Measurements from ENCODE around the gene FGF21.
"Not testable (repeated sequence)": the region's sequence is repeated elsewhere in the genome, so short reads cannot be mapped to it uniquely, and the experiment has no call there.

The FGF21 gene, protein sequence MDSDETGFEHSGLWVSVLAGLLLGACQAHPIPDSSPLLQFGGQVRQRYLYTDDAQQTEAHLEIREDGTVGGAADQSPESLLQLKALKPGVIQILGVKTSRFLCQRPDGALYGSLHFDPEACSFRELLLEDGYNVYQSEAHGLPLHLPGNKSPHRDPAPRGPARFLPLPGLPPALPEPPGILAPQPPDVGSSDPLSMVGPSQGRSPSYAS

DNA sequence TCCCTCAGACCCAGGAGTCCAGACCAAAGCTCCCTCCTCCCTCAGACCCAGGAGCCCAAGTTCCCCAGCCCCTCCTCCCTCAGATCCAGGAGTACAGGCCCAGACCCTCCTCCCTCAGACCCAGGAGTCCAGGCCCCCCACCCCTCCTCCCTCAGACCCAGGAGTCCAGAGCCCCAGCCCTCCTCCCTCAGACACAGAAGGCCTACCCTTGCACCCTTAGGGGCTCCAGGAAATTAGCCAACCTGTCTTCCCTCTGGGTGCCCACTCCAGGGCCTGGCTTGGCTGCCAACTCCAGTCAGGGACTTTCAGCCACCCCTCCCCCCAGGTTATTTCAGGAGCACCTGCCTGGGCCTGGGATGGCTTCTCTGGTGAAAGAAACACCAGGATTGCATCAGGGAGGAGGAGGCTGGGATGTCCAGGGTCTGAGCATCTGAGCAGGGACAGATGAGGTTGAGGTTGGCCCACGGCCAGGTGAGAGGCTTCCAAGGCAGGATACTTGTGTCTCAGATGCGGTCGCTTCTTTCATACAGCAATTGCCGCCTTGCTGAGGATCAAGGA lies at the start of gene FGF21:
FGF21 (plus strand) TSS at position 441 of the 558 bp plus-strand sequence. CDS start 713 bp downstream, outside the sequence.
- FAIRE-seq (no peak), DNase-seq (ENCODE audit: insufficient read length, low spot score) (no peak)
- no peak for TF ChIP-seq POLR2A (IDR thresholded peaks at IDR 0.05; ENCODE audit: low read depth, low read length)

DNA sequence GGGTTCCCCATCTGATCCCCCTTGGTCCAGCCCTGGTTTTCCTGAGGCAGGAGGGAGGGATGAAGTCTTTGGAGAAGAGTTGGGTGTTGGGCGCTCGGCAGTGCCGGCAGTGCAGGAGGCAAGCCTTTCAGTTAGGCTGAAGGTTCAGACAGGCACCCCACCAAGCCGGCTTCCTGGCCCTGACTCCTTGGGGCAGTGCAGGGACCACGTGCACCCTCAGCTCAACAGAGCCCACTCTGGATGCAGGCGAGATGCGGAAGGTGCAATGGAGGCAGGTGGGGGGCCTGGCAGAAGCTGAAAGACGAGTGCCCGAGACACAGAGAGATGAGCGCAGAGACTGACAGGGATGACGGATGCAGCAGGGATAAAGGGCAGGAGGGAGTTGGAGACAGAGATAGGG lies 46.9 kb upstream of the FGF21 start:
- no peak for DNase-seq (ENCODE audit: insufficient read length, low spot score)
- no peak for TF ChIP-seq POLR2A (IDR thresholded peaks at IDR 0.05; ENCODE audit: low read depth, low read length)
- no peak for FAIRE-seq

DNA sequence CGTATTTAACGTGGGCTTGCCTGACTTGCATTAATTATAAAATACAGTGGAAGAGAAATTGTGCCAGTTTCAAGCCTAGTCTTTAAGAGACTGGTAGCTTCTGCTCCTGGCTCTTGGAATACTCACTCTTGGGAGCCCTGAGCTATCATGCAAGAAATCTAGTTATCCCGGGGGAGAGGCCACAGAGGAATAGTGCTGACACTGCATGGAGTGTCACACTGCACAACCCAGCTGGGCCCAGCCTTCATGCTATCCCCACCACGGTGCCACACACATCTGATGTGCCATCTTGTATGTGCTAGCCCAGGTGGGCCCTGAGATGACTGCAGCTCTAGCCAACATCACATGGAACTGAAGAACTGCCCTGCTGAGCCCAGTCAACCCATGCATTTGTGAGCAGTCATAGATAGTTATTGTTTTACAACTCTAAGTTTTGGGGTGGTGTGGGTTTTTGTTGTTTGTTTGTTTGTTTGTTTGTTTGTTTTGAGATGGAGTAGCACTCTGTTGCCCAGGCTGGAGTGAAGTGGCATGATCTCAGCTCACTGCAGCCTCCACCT lies 44.1 kb upstream of the FGF21 start:
- DNase-seq (ENCODE audit: insufficient read length, low spot score) = no peak
- TF ChIP-seq POLR2A (IDR thresholded peaks at IDR 0.05; ENCODE audit: low read depth, low read length) = no peak
- FAIRE-seq = no peak

DNA sequence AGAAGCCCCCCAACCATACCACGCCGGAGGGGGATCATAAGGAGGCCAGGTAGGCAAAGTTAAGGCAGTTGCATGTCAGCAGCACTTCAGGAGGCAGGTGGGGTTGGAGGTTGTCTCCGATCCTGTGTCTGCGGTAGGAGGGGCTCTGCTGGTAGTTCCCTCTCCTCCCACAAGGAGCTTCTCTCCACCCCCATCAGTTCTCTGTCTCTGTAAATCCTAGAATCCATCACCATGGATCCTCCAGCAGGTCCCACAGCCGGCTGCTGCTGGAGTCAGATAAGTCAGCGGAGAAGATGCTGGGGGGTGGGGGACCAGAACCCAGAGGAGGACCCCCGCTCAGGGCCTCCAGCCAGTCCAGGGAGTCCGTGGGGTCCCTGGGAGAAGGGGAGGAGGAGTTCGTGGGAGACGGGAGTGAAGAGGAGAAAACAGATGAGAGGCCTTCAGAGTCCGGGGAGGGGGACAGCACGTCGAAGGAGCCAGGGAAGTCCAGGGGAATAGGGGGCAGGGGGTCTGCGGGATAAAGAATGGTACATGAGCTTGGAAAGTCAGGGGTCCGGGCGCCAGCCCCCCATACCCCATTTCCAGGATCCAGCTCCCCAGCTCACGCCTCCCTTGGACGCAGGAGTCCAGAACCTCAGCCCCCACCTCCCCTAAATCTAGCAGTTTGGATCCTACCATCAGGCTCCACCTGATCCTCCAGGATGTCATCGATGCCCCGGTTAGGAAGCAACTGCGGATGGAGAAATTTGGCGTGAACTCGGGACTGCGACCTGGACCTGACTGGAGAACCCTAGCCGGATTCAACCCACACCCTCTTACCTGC lies 42.1 kb upstream of the FGF21 start:
- DNase-seq (ENCODE audit: insufficient read length, low spot score) = no peak
- no peak for FAIRE-seq
- no peak for TF ChIP-seq POLR2A (IDR thresholded peaks at IDR 0.05; ENCODE audit: low read depth, low read length)

DNA sequence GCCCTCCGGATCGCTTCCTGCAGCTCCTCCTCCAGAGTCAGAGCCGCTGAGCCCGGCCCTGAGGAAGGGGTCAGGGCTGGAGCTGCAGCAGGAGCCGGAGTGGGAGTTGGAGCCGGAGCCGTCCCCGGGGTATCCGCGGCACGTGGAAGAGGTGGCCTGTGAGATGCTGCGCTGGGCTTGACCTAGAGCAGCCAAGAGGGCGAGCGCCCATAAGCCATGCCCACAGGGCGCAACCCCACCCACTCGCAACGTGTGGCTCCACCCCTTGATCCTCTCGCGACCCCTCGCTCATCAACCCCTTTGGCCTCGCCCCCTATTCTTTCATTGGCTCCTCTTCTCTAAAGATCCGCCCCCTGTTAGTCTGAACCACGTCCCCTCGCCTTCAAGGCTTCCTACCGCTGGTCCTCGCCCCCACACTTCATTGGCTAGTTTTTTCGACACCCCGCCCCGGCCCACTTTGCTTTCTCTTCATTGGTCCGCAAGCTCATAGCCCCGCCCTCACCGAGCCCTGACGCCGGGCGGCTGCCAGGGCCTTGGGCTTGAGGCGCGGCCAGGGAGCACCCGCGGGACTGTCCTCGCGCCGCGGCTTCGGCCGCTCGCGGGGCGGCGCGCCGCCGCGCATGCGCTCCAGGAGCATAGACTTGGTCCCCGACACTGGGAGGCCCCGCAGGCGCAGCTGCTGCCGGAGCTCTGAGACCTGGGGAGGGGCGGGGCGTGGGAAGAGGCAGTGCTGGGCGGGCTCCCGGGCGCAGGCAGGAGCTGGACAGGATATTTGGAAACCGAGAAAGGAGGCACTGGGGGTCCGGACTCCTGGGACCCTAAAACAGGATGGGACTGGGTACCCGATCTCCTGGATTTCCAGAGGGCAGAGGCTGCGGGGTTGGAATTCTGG lies 41.2 kb upstream of the FGF21 start:
- peak; percentile 86 for FAIRE-seq
- TF ChIP-seq POLR2A (IDR thresholded peaks at IDR 0.05; ENCODE audit: low read depth, low read length) = peak; percentile 44; the same call in 1 of the 2 replicates
- peak; percentile 93 for DNase-seq (ENCODE audit: insufficient read length, low spot score)

DNA sequence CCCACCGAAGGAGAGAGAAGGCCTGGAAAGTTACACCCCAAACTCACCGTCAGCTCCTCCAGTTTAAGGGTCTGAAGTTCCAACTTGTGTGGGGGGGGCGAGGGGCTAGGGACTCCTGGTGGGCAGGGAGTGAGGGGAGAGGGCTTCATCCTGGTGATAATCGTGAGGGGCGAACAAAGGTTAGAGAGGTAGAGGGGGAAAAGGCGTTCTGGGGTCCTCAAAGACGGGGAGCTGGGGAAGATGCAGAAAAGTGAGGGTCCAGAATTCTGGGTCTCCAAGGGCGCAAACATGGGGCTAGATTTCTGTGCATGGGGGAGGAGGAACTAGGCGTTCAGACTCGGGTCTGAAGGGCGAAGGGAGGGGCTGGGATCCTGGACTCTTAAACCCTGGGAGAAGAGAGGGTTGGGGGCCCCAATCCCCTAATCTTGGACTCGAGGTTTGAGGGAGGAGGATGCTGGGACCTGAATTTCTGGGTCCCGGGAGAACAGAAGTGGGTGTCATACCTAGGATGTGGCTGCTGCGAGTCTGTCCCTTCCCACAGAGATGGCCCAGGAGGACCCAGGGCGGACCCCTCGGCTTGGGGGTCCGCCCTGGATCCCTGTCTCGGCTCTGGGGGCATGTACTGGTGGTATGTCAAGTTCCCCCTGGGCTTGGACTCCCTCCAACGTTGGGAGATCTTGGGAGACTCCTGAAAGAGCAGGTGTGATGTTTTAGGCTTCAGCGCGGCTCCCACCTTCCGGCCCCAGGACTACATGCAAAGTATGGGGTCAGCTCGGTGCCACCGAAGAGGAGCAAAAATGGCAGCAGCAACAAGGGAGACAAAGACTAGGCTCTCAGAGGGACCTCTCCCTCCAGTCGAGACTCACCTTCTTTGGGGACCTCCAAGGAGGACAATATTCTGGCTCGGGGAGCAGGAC lies 40.3 kb upstream of the FGF21 start:
- no peak for FAIRE-seq
- DNase-seq (ENCODE audit: insufficient read length, low spot score) = no peak
- no peak for TF ChIP-seq POLR2A (IDR thresholded peaks at IDR 0.05; ENCODE audit: low read depth, low read length)

DNA sequence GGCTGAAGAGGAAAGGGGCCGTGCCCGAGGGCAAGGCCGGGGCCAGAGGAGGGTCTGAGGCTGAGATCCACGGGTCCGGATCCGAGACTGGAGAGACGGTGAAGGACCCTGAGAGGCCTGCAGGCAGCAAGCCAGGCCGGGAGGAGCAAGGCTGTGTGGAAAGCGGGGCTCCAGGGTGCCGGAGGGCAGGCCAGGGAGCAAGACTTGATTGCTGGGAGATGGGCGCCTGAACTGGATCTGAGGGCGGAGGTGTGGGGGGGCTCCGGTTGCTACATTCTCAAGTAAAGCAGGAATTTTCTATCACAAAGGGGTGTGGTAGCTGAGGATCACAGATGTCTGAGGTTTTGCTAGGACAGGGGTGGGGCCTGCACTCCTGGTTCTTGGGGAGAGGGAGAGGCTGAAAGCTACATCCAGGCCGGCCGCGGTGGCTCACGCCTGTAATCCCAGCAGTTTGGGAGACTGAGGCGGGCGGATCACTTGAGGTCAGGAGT lies 39.6 kb upstream of the FGF21 start:
- DNase-seq (ENCODE audit: insufficient read length, low spot score) = no peak
- no peak for TF ChIP-seq POLR2A (IDR thresholded peaks at IDR 0.05; ENCODE audit: low read depth, low read length)

DNA sequence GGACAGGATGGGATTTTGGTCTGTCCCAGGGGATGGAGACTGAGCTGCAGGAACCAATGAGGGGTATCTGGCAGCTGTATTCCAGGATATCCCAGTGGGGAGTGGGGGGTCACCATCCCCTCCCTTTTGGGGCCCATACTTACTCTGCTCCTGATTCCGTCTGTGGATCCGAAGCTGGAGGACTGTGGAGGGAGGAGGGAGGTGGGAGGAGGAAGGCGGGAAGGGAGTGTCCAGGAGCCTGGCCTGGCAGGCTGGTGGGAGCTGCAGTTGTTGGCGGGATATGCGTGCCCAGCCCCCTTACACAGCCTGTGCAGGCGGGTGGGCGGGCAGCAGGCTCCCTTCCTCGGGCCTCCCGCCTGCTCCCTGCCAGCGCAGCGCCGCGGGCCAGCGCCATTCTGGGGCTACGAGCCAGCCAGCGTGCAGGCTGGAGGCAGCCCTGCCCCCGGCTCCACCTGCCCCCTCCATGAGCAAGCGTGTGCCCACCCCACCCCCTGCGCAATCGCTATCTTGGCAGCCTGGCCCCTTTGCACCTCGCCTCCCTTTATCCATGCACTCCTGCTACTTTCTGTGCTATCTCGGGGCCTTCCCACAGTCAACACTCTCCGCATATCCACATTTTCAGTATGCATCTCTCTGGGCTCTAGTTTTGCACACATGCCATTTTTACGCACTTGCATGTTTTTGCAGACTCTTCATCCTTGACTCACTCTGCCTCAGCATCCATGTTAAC lies 38.6 kb upstream of the FGF21 start:
- DNase-seq (ENCODE audit: insufficient read length, low spot score) = no peak
- TF ChIP-seq POLR2A (IDR thresholded peaks at IDR 0.05; ENCODE audit: low read depth, low read length) = 0 out of 2 replicates have a peak, but pooled peaks have one; percentile 10
- FAIRE-seq = no peak

More for the DNA sequence above, 39.6 kb upstream of the FGF21 start:
- no peak for FAIRE-seq

DNA sequence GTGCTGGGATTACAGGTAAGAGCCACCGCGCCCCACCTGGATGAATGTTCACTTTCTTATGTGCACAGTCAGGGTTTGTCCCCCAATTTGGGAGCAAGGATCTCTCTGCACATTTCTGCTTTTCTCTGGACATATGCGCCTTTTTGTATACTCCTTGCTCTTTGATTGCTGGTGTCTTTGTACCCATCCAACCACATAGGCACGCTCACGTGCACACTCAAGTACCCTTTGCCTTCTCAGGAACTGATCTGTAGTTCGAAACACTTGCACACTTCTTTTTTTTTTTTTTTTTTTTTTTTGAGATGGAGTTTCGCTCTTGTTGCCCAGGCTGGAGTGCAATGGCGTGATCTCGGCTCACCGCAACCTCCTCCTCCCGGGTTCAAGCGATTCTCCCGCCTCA lies 37.2 kb upstream of the FGF21 start:
- not testable (repeated sequence) for FAIRE-seq

DNA sequence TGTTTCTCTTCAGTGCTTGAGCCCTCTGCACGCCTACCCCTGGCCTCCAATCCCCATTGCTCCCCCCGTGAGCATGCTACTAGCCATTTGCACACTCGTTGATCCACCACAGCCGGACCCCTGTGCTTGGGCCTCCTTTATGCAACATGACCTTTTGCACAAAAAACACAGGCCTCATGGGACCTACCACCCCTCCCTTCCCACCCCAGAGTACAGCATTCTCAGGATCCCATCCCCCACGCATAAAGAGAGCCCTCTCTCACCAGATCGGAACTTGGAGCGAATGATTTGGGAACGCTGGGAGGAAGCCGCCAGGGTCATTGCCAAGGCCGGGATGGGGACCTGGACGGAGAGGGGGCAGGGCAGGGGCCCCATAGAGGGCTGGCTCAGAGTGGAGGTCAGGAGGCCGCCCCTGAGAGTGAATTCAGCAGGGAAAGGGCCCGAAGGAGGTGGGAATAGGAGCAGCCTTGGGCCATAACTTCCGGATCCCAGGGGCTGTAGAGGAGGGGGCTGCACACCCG lies 36.6 kb upstream of the FGF21 start:
- TF ChIP-seq POLR2A (IDR thresholded peaks at IDR 0.05; ENCODE audit: low read depth, low read length) = no peak
- DNase-seq (ENCODE audit: insufficient read length, low spot score) = no peak
- no peak for FAIRE-seq

More for the DNA sequence above, 37.2 kb upstream of the FGF21 start:
- DNase-seq (ENCODE audit: insufficient read length, low spot score) = not testable (repeated sequence)
